ENCODE results near the gene OR3A3.
"Not testable (repeated sequence)": the region's sequence is repeated elsewhere in the genome, so short reads cannot be mapped to it uniquely, and the experiment has no call there.

Gene OR3A3

GRCh38 chr17:3438368-3438767 is 27.2 kb downstream of the OR3A3 start:
- Mint-ChIP-seq H3K9me3 (ENCODE audit: low read depth) (no peaks in the 10 kb centered on the region), H3K27me3 (peaks cover 26% of the 10 kb centered on the region), H3K4me3 (no peak overlapping the region), H3K27ac (no peak overlapping the region), H3K4me1 (ENCODE audit: low read depth) (no peaks in the 10 kb centered on the region), H3K36me3 (no peaks in the 10 kb centered on the region)

DNA sequence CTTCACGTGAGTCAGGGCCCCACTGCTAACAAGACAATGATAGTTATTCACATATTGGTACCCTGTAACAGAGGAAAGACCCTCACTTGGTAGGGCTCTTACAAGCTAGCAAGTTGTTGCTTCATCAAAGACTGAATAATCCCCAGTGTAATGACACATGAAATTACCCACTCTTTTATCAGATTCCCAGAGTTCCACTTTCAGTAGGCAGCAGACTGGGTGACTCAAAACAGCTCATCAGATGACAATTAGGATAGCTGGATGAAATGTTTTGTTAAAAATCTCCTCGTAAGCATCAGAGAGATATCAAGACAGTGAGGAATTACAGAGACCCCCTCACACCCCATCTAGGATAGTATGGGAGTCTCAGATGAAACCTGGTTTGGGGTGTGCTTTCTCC is 29.3 kb downstream of the OR3A3 start:
- Mint-ChIP-seq H3K27me3 (peaks cover 27% of the 10 kb centered on the region), H3K27ac (no peak overlapping the region), H3K4me3 (no peak overlapping the region), H3K4me1 (ENCODE audit: low read depth) (no peaks in the 10 kb centered on the region), H3K9me3 (ENCODE audit: low read depth) (no peaks in the 10 kb centered on the region), H3K36me3 (no peaks in the 10 kb centered on the region)

DNA sequence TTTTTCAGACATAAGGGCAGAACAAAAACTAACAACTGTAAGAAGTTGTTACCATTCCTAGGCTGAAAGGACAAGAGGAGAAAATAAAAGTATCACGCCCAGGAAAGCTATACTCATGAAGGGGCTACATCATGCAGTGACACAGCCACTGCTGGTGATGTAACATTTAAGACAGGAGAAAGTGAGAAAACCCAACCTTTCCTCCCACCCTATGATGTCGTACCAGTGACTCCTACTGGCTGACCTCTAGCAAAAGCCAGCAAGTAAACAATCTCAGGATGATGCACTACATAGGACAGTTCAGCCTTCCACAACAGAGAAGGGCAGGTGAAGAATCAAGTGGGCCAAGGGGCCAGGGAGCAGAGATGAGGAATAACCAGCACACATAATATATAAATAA is 36.5 kb downstream of the OR3A3 start:
- no peak overlapping the region for H3K27ac Mint-ChIP-seq
- H3K36me3 Mint-ChIP-seq = no peaks in the 10 kb centered on the region
- no peaks in the 10 kb centered on the region for H3K4me1 Mint-ChIP-seq (ENCODE audit: low read depth)
- no peaks in the 10 kb centered on the region for H3K9me3 Mint-ChIP-seq (ENCODE audit: low read depth)
- peaks cover 6% of the 10 kb centered on the region for H3K27me3 Mint-ChIP-seq
- no peak overlapping the region for H3K4me3 Mint-ChIP-seq

- no peaks in the 10 kb centered on the region for H3K36me3 Mint-ChIP-seq
- H3K9me3 Mint-ChIP-seq (ENCODE audit: low read depth) = no peaks in the 10 kb centered on the region
- H3K27ac Mint-ChIP-seq = no peak overlapping the region
- no peaks in the 10 kb centered on the region for H3K4me1 Mint-ChIP-seq (ENCODE audit: low read depth)
- H3K27me3 Mint-ChIP-seq = peaks cover 5% of the 10 kb centered on the region
- H3K4me3 Mint-ChIP-seq = no peak overlapping the region
Observed at GRCh38 chr17:3448059-3448665, 37.0 kb downstream of the OR3A3 start.

DNA sequence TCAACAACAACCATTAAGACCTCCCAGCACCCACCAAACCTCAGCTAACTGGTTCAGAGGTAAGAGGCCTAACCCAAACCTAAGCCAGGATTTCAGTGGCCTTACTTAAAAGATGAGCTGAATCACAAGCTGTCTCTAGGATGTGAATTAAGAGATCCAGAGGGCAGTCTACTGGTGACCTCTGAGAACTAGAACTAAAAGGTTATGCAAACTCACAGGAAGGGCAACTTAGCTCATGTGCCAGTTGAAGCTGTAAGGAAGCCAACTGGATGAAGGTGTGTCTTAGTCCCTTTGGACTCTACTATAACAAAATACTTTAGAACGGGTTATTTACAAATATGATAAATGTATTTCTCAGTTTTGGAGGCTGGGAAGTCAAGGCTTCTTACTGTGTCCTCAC is 55.2 kb downstream of the OR3A3 start:
- not testable (repeated sequence) for H3K27ac Mint-ChIP-seq; H3K4me3 Mint-ChIP-seq; H3K36me3 Mint-ChIP-seq; H3K27me3 Mint-ChIP-seq; H3K9me3 Mint-ChIP-seq (ENCODE audit: low read depth); H3K4me1 Mint-ChIP-seq (ENCODE audit: low read depth)

- no peak overlapping the region for H3K27ac Mint-ChIP-seq
- H3K27me3 Mint-ChIP-seq = peaks cover 3% of the 10 kb centered on the region
- H3K9me3 Mint-ChIP-seq (ENCODE audit: low read depth) = no peaks in the 10 kb centered on the region
- H3K4me1 Mint-ChIP-seq (ENCODE audit: low read depth) = no peaks in the 10 kb centered on the region
- no peaks in the 10 kb centered on the region for H3K36me3 Mint-ChIP-seq
- no peak overlapping the region for H3K4me3 Mint-ChIP-seq
Observed at GRCh38 chr17:3469529-3469928, 58.4 kb downstream of the OR3A3 start.

GRCh38 chr17:3471599-3471998 is 60.4 kb downstream of the OR3A3 start, which contains the start of gene SPATA22:
SPATA22 (minus strand) TSS chr17:3471819; CDS start chr17:3469325, 2,494 bp downstream.
- H3K27ac Mint-ChIP-seq = no peak within 1 kb of the TSS
- no peaks in the 10 kb centered on the region for H3K36me3 Mint-ChIP-seq
- peaks cover 3% of the 10 kb centered on the region for H3K27me3 Mint-ChIP-seq
- no peaks in the 10 kb centered on the region for H3K9me3 Mint-ChIP-seq (ENCODE audit: low read depth)
- no peak within 1 kb of the TSS for H3K4me3 Mint-ChIP-seq
- H3K4me1 Mint-ChIP-seq (ENCODE audit: low read depth) = peaks cover 3% of the 10 kb centered on the region

- H3K36me3 Mint-ChIP-seq = no peaks in the 10 kb centered on the region
- no peak overlapping the region for H3K27ac Mint-ChIP-seq
- H3K4me3 Mint-ChIP-seq = no peak overlapping the region
- peaks cover 3% of the 10 kb centered on the region for H3K27me3 Mint-ChIP-seq
- peaks cover 3% of the 10 kb centered on the region for H3K4me1 Mint-ChIP-seq (ENCODE audit: low read depth)
- no peaks in the 10 kb centered on the region for H3K9me3 Mint-ChIP-seq (ENCODE audit: low read depth)
Observed at GRCh38 chr17:3472137-3472536, 61.0 kb downstream of the OR3A3 start.

Data from activated naive CD8-positive, alpha-beta T cell (primary cell).